ENCODE data around the gene BABAM2.

DNA sequence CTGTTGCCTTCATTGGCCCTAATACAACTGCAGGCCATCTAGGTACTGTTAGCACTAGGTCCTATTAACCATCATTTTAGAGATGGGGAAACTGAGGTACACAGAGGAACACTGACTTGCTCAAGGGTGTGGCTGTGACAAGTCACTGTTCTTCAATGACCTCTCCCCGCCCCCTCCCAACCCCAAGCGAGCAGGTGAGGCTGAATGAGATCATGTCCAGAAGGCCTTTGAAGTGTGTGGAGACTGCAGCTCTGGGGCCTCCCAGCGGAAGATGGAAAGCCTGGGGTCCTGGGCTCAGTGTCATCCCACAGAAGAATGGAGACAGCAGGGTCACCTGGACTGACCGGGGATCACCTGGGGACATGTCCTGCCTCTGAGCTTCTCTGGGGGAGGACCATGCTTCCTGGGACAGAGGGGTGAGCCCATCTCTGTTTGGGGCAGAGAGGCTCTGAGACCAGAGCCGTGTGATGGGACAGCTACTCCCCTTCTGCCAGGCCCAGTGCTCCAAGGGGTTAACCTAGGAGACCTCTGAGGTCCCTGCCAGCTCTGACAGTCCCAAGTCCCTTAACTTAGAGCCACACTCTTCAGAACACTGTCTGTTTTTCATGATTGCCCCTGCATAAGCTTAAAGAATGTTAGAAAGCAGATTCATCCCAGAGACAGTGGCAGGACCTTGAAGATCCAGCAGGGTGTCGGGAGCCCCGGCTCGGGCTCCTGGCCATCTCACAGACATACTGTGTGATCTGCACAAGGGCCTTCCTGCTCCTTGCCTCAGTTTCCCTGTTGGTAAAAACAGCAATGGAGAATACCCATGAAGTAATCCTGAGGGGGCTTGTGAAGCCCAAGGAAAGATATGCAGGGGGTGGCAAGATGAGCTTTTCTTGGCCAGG, 485.5 kb downstream of the BABAM2 start:
- TF ChIP-seq, protein P1, sequence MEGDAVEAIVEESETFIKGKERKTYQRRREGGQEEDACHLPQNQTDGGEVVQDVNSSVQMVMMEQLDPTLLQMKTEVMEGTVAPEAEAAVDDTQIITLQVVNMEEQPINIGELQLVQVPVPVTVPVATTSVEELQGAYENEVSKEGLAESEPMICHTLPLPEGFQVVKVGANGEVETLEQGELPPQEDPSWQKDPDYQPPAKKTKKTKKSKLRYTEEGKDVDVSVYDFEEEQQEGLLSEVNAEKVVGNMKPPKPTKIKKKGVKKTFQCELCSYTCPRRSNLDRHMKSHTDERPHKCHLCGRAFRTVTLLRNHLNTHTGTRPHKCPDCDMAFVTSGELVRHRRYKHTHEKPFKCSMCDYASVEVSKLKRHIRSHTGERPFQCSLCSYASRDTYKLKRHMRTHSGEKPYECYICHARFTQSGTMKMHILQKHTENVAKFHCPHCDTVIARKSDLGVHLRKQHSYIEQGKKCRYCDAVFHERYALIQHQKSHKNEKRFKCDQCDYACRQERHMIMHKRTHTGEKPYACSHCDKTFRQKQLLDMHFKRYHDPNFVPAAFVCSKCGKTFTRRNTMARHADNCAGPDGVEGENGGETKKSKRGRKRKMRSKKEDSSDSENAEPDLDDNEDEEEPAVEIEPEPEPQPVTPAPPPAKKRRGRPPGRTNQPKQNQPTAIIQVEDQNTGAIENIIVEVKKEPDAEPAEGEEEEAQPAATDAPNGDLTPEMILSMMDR (IDR thresholded peaks at IDR 0.05; ENCODE audit: low read depth, low read length): no peak
- TF ChIP-seq, protein P2, sequence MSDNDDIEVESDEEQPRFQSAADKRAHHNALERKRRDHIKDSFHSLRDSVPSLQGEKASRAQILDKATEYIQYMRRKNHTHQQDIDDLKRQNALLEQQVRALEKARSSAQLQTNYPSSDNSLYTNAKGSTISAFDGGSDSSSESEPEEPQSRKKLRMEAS (IDR thresholded peaks at IDR 0.05; ENCODE audit: low read depth, low read length): no peak
- no peak for TF ChIP-seq POLR2A (IDR thresholded peaks at IDR 0.05; ENCODE audit: extremely low read depth, insufficient read length)
